OCI-LY1 (cell line): ENCODE measurements around the gene TMEM184B.

Source experiments
- H2AFZ ChIP-seq: fragments of 200-600 bp; sonication (generic), shearing (Covaris generic); 2 replicates; pipeline ENCODE4 v1.6.0; 2014; ENCODE audit warnings: antibody characterized with exemption, mild to moderate bottlenecking, low read length
- H3F3A ChIP-seq: fragments of 200-600 bp; sonication (generic), shearing (Covaris generic); 2 replicates; pipeline ENCODE4 v1.6.0; 2014; ENCODE audit warnings: mild to moderate bottlenecking, antibody characterized with exemption, low read length, moderate library complexity; ENCODE audit not compliant: insufficient read depth
- H3K27ac ChIP-seq: fragments of 200-600 bp; sonication (generic); 2 replicates; pipeline ENCODE4 v1.5.1; 2014; ENCODE audit warnings: low read length, mixed run types, mild to moderate bottlenecking, low read depth; ENCODE audit not compliant: poor library complexity, severe bottlenecking
- H3K27me3 ChIP-seq: fragments of 200-600 bp; sonication (generic); 2 replicates; pipeline ENCODE4 v1.6.0; 2014; ENCODE audit warnings: antibody characterized with exemption, mild to moderate bottlenecking, low read length, moderate library complexity; ENCODE audit not compliant: insufficient read depth
- H3K36me3 ChIP-seq: fragments of 200-600 bp; sonication (generic); 2 replicates; pipeline ENCODE4 v1.6.1; 2014; ENCODE audit warnings: mild to moderate bottlenecking, antibody characterized with exemption, low read length, moderate library complexity, mixed read lengths; ENCODE audit not compliant: insufficient read depth
- H3K4me1 ChIP-seq: fragments of 200-600 bp; sonication (generic); 2 replicates; pipeline ENCODE4 v1.5.1; 2014; ENCODE audit warnings: mild to moderate bottlenecking, low read length, moderate library complexity; ENCODE audit not compliant: insufficient read depth, severe bottlenecking
- H3K4me2 ChIP-seq: fragments of 200-600 bp; sonication (generic), shearing (Covaris generic); 2 replicates; pipeline ENCODE4 v1.6.1; 2014; ENCODE audit warnings: low read length
- H3K4me3 ChIP-seq: fragments of 200-600 bp; sonication (generic); 2 replicates; pipeline ENCODE4 v1.5.1; 2014; ENCODE audit warnings: low read length, low read depth, mild to moderate bottlenecking, mixed read lengths; ENCODE audit not compliant: poor library complexity, severe bottlenecking
- H3K79me2 ChIP-seq: fragments of 200-600 bp; shearing (Covaris generic); 2 replicates; pipeline ENCODE4 v1.6.1; 2016; ENCODE audit warnings: mixed run types, low read length, mixed read lengths; ENCODE audit not compliant: insufficient read depth
- H3K9ac ChIP-seq: fragments of 200-600 bp; sonication (generic), shearing (Covaris generic); 2 replicates; pipeline ENCODE4 v1.6.1; 2014; ENCODE audit warnings: mild to moderate bottlenecking, low read length, mixed read lengths
- H3K9me2 ChIP-seq: fragments of 200-600 bp; sonication (generic), shearing (Covaris generic); 2 replicates; pipeline ENCODE4 v1.6.1; 2014; ENCODE audit warnings: low read depth, mild to moderate bottlenecking, low read length, mixed read lengths
- H3K9me3 ChIP-seq: fragments of 200-600 bp; shearing (Covaris generic); 2 replicates; pipeline ENCODE4 v1.6.1; 2014; ENCODE audit warnings: low read length, mixed read lengths
- H4K20me1 ChIP-seq: fragments of 200-600 bp; sonication (generic), shearing (Covaris generic); 2 replicates; pipeline ENCODE4 v1.6.0; 2016; ENCODE audit warnings: mild to moderate bottlenecking, low read length; ENCODE audit not compliant: insufficient read depth
- CTCF ChIP-seq: fragments of 200-600 bp; sonication (generic), shearing (Covaris generic); IDR thresholded peaks from 2 replicates; pipeline ENCODE4 v1.5.1; 2017; ENCODE audit warnings: mild to moderate bottlenecking, antibody characterized with exemption, low read length, moderate library complexity, mixed read lengths
- EZH2 ChIP-seq: fragments of 200-600 bp; sonication (generic), shearing (Covaris generic); IDR thresholded peaks from 2 replicates; pipeline ENCODE4 v1.8.0; 2017; ENCODE audit warnings: borderline replicate concordance, mixed run types, mild to moderate bottlenecking, antibody characterized with exemption, low read length, moderate library complexity, mixed read lengths

The TMEM184B gene

GRCh38 chr22:38302906-38303305, 30.1 kb upstream of the TMEM184B start:
- H3K36me3 ChIP-seq, result peaks cover 9% of the 10 kb centered on the region; the same call in 1 of the 2 replicates
- H4K20me1 ChIP-seq, result no peaks in the 10 kb centered on the region
- H3K9ac ChIP-seq, result no peak overlapping the region
- H3K9me2 ChIP-seq, result no peaks in the 10 kb centered on the region
- H3K79me2 ChIP-seq, result no peaks in the 10 kb centered on the region
- H3K9me3 ChIP-seq, result no peaks in the 10 kb centered on the region
- no peak overlapping the region for H2AFZ ChIP-seq
- H3K4me1 ChIP-seq, result peaks cover 9% of the 10 kb centered on the region
- H3K27ac ChIP-seq, result no peak overlapping the region
- H3F3A ChIP-seq, result no peaks in the 10 kb centered on the region
- no peak for TF ChIP-seq CTCF
- TF ChIP-seq EZH2, result no peak
- H3K27me3 ChIP-seq, result peaks cover 5% of the 10 kb centered on the region; the same call in 1 of the 2 replicates
- H3K4me2 ChIP-seq, result no peak overlapping the region
- no peak overlapping the region for H3K4me3 ChIP-seq

GRCh38 chr22:38300946-38301345, 28.1 kb upstream of the TMEM184B start:
- H3K36me3 ChIP-seq, result peaks cover 15% of the 10 kb centered on the region; the same call in 1 of the 2 replicates
- no peak for TF ChIP-seq EZH2
- no peak for TF ChIP-seq CTCF
- no peak overlapping the region for H3K4me3 ChIP-seq
- H4K20me1 ChIP-seq, result no peaks in the 10 kb centered on the region
- H3K27ac ChIP-seq, result no peak overlapping the region
- H2AFZ ChIP-seq, result no peak overlapping the region
- no peaks in the 10 kb centered on the region for H3K79me2 ChIP-seq
- H3K4me1 ChIP-seq, result peaks cover 8% of the 10 kb centered on the region
- H3K4me2 ChIP-seq, result no peak overlapping the region
- peaks cover 5% of the 10 kb centered on the region; the same call in 1 of the 2 replicates for H3K27me3 ChIP-seq
- H3K9me3 ChIP-seq, result no peaks in the 10 kb centered on the region
- no peak overlapping the region for H3K9ac ChIP-seq
- no peaks in the 10 kb centered on the region for H3F3A ChIP-seq
- H3K9me2 ChIP-seq, result no peaks in the 10 kb centered on the region

GRCh38 chr22:38300197-38300945, 27.6 kb upstream of the TMEM184B start:
- H3F3A ChIP-seq, result no peaks in the 10 kb centered on the region
- H3K36me3 ChIP-seq, result peaks cover 15% of the 10 kb centered on the region; the same call in 1 of the 2 replicates
- H3K9me2 ChIP-seq, result no peaks in the 10 kb centered on the region
- no peak for TF ChIP-seq CTCF
- TF ChIP-seq EZH2, result no peak
- H4K20me1 ChIP-seq, result no peaks in the 10 kb centered on the region
- H3K27me3 ChIP-seq, result peaks cover 5% of the 10 kb centered on the region; the same call in 1 of the 2 replicates
- no peak overlapping the region for H3K4me3 ChIP-seq
- H3K4me1 ChIP-seq, result peaks cover 2% of the 10 kb centered on the region
- H3K4me2 ChIP-seq, result no peak overlapping the region
- no peaks in the 10 kb centered on the region for H3K9me3 ChIP-seq
- no peak overlapping the region for H2AFZ ChIP-seq
- no peaks in the 10 kb centered on the region for H3K79me2 ChIP-seq
- no peak overlapping the region for H3K27ac ChIP-seq
- H3K9ac ChIP-seq, result no peak overlapping the region
